ENCODE results near the gene PPP1CC.

PPP1CC gene

GRCh38 chr12:110684312-110684836 is 58.3 kb downstream of the PPP1CC start:
- DNase-seq, result no peak

DNA sequence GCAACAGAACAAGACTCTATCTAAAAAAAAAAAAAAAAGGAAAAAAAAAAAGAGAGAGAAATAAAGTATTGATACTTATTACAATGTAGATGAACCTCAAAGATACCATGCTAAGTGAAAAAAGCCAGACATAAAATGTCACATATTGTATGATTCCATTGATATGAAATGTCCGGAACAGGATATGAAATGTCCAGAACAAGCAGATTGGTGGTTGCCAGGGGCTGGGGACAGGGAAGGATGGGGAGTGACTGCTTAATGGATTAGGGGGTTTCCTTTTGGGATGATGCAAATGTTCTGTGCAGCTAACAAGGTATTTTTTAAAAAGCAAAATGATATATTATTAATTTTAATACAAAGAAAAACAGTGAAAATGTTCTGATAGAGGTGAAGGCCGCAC is 58.8 kb downstream of the PPP1CC start:
- no peak for DNase-seq

DNA sequence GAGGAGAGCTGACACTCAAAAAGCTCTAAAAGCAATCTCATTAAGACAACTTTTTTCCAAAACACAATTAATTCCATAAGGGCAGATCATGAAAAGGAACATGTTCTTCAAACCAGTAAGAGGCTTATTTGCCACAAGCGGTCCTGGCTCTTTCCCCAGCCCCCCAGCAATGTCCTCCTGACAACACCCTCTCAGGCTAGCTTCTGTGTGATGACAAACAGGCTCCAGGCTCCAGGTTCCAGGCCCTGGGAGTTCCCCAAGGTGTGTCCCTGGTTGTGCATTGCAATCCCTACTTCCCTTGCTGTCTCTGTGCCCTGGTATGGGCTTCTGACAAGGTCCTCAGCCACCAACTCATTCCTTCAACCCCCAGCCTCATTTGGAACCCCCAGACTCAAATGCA is 62.7 kb downstream of the PPP1CC start:
- DNase-seq, result no peak

GRCh38 chr12:110679201-110679600 is 63.5 kb downstream of the PPP1CC start:
- no peak for DNase-seq

GRCh38 chr12:110677982-110678381 is 64.7 kb downstream of the PPP1CC start:
- no peak for DNase-seq

DNA sequence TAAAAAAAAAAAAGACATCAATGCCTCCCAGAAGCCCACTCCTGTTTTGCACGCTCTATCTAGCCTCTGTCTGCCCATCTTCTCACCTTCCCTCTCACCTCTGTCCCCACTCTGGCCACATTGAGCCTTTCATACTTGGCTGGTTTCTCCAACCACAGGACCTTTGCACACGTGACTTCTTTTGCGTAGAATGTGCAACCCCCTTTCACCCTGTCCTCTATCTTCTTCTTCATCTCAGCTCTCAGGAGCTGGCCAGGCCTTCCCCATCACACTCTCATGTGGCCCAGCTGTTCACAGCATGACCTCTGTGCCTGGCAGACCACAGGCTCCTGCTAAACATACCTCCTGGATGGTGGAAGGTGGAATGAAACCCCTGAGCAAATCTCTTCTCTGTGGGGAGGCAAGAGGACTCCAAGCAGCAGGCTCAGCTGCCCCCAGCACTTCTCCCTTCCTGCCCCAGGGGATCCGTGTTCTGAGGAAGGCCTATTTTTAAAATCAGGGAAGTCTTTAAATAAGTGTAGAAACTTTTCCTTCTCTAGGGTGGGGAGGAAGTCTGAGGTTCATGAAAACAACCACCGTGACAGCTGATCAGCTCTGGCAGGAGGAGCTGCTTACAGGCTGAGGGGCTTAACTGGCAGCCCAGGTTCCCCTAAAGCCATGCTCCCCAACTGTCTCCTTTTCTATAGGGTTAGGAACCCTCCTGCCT is 65.3 kb downstream of the PPP1CC start:
- no peak for DNase-seq

DNA sequence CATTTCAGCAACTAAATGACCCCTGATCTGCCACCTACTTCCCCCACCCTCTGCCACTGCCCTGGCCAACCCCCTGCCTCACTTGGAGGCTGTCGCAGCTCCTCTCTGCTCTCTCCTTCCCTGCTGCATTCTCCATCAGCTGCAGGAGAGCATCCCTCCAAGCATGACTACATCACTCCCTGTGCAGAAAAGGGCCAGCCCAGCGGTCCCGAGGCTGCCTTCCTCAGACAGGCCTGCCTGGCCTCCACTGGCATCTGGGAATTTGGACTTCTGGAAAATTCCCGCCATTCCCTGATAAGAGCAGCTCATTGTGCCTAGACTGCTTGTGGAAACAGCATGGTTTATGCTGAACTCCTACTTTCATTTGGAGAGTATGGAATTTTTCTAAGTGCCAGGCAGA is 66.5 kb downstream of the PPP1CC start:
- no peak for DNase-seq

DNA sequence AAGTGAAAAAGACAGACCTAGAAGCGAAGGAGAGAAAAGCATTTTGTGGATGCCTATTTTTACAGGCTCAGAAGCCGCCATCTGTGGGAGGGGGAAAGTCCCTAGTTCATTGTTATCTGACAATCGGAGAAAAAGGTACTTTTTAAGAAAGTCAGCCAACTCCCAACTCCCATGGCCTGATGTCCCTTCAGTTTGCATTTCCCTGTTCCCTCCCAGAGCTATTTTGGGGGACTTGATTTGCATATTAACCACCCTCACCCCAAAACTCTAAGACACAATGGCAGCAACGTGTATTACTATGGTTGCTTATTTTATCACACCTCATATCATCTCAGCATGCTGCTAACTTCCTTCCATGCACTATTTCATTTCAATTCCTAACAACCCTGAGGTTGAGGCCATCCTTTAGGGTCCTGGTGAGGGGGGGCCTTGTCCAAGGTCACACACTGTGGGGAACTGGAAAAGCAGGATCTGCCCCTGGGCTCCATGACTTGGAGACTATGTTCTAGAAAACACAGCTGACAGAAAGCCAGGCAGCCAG is 72.5 kb downstream of the PPP1CC start:
- no peak for DNase-seq

Measured in hematopoietic multipotent progenitor cell treated with erythropoietin and hydrocortisone succinate and interleukin-3 and kit ligand, for 6 days (in vitro differentiated cells).